Left renal pelvis (tissue), 4 donors: ENCODE results near the gene TAF10. TPM values are rescaled to one million over a fixed set of nuclear protein-coding genes. Genes with fewer than 3 reads are reported as not detected.

Experiments used
- DNase-seq, 4 donors: peaks; one replicate each; pipeline ENCODE4 v3.0.0-alpha.2; 2013; ENCODE audit warnings: low read depth in 4 of 4, low spot score in 3 of 4
- polyA plus RNA-seq, 4 donors: library from polyadenylated mRNA; unstranded; fragments of 120-200 nt; gene quantifications; one replicate each; pipeline ENCODE4 v1.2.1, GENCODE V29; 2013; ENCODE audit not compliant: insufficient read length in 4 of 4

TAF10 gene
- polyA plus RNA-seq, 4 donors = 62.2 to 93.7 (median 80.0) TPM

GRCh38 chr11:6563667-6564066 lies 48.3 kb downstream of the TAF10 start:
- DNase-seq = no peak

GRCh38 chr11:6563121-6563619 lies 48.8 kb downstream of the TAF10 start:
- no peak for DNase-seq

DNA sequence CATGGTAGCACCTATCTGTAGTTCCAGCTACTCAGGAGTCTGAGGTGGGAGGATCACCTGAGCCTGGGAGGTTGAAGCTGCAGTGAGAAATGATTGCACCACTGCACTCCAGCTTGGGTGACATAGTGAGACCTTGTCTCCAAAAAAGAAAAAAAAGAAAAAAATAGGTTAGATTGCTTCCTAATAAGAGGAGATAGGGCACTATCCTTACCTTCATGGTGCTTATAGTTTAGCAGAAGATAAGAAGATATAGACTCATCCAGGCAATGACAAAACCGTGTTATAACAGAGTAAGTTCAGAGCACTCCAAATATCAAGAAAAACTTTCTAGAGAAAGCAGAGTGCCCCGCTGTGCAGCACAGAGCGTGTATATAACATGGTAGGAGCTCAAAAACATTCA lies 50.7 kb downstream of the TAF10 start:
- DNase-seq = no peak

Other genes with a start within 250 kb of the TAF10 start
- gene SMPD1, start 221.7 kb downstream of the TAF10 start, polyA plus RNA-seq = 10 to 100 TPM; 33.8 to 35.8 (median 34.8) TPM
- 10 to 100 TPM; 47.0 to 60.0 (median 51.3) TPM for gene APBB1, start 193.1 kb downstream of the TAF10 start, polyA plus RNA-seq
- gene HPX, start 171.2 kb downstream of the TAF10 start, polyA plus RNA-seq = 1 to 10 TPM; 2.4 to 7.4 (median 3.6) TPM
- 10 to 100 TPM; 16.4 to 32.0 (median 21.0) TPM for gene TRIM3, start 138.3 kb downstream of the TAF10 start, polyA plus RNA-seq
- 10 to 100 TPM; 52.2 to 77.1 (median 66.8) TPM for gene ARFIP2, start 130.9 kb downstream of the TAF10 start, polyA plus RNA-seq
- 10 to 100 TPM; 25.5 to 39.3 (median 38.4) TPM for gene TIMM10B, start 130.7 kb downstream of the TAF10 start, polyA plus RNA-seq
- gene DNHD1, start 114.9 kb downstream of the TAF10 start, polyA plus RNA-seq = 10 to 100 TPM in 1 of 4 donors, 1 to 10 TPM in 3; 4.9 to 12.6 (median 8.2) TPM
- 10 to 100 TPM; 19.2 to 24.9 (median 19.9) TPM for gene RRP8, start 8.6 kb downstream of the TAF10 start, polyA plus RNA-seq
- 100 to 1,000 TPM; 141 to 176 (median 151) TPM for gene ILK, start 8.4 kb downstream of the TAF10 start, polyA plus RNA-seq
- gene TPP1, start 7.2 kb upstream of the TAF10 start, polyA plus RNA-seq = 100 to 1,000 TPM in 3 of 4 donors, 10 to 100 TPM in 1; 61.8 to 134 (median 110) TPM
- 10 to 100 TPM; 30.3 to 79.9 (median 36.9) TPM for gene DCHS1, start 43.6 kb upstream of the TAF10 start, polyA plus RNA-seq
- gene MRPL17, start 71.1 kb upstream of the TAF10 start, polyA plus RNA-seq = 10 to 100 TPM; 45.6 to 68.1 (median 64.6) TPM
- under 1 TPM in 3 of 4 donors, not detected in 1; 0.04 to 0.06 (median 0.05) TPM for gene OR2AG2, start 159.8 kb upstream of the TAF10 start, polyA plus RNA-seq
- gene OR2AG1, start 170.8 kb upstream of the TAF10 start, polyA plus RNA-seq = under 1 TPM in 1 of 4 donors, not detected in 3; 0.06 TPM
- not detected for gene OR6A2, start 187.5 kb upstream of the TAF10 start, polyA plus RNA-seq
- not detected for gene OR10A5, start 233.5 kb upstream of the TAF10 start, polyA plus RNA-seq